GM19468 (cell line): ENCODE results near the gene UST.

Source experiments
- ATAC-seq: cut with Tn5 transposase; IDR thresholded peaks from one replicate; pipeline ENCODE4 v1.9.1; 2021; ENCODE audit warnings: mild to moderate bottlenecking, moderate library complexity, moderate number of reproducible peaks; ENCODE audit not compliant: unreplicated experiment; ENCODE audit errors: extremely low read depth

The UST gene

GRCh38 chr6:148794797-148795196, 48.0 kb downstream of the UST start:
- ATAC-seq: no peak

GRCh38 chr6:148795563-148795962, 48.7 kb downstream of the UST start:
- ATAC-seq: no peak

- no peak for ATAC-seq
These were observed 52.8 kb downstream of the UST start for GRCh38 chr6:148799647-148800046.

- ATAC-seq: no peak
These were observed 53.7 kb downstream of the UST start for GRCh38 chr6:148800536-148800935.

GRCh38 chr6:148803979-148804378, 57.1 kb downstream of the UST start:
- ATAC-seq: no peak

- ATAC-seq: no peak
These were observed 58.9 kb downstream of the UST start for GRCh38 chr6:148805777-148806176.

GRCh38 chr6:148807784-148808183, 61.0 kb downstream of the UST start:
- ATAC-seq: no peak

- no peak for ATAC-seq
These were observed 62.0 kb downstream of the UST start for GRCh38 chr6:148808786-148809304.

GRCh38 chr6:148811459-148811858, 64.6 kb downstream of the UST start:
- no peak for ATAC-seq

- no peak for ATAC-seq
These were observed 67.4 kb downstream of the UST start for GRCh38 chr6:148814082-148814790.

- no peak for ATAC-seq
These were observed 68.0 kb downstream of the UST start for GRCh38 chr6:148814869-148815268.

GRCh38 chr6:148816117-148816516, 69.3 kb downstream of the UST start:
- no peak for ATAC-seq

- no peak for ATAC-seq
These were observed 70.9 kb downstream of the UST start for GRCh38 chr6:148817689-148818088.

- ATAC-seq: no peak
These were observed 72.2 kb downstream of the UST start for GRCh38 chr6:148818939-148819575.

GRCh38 chr6:148819852-148820251, 73.0 kb downstream of the UST start:
- no peak for ATAC-seq

- no peak for ATAC-seq
These were observed 76.0 kb downstream of the UST start for GRCh38 chr6:148822819-148823218.

- ATAC-seq: no peak
These were observed 77.5 kb downstream of the UST start for GRCh38 chr6:148824291-148824690.

GRCh38 chr6:148824960-148825359, 78.1 kb downstream of the UST start:
- ATAC-seq: no peak

GRCh38 chr6:148825492-148825891, 78.7 kb downstream of the UST start:
- no peak for ATAC-seq

GRCh38 chr6:148827416-148828045, 80.7 kb downstream of the UST start:
- no peak for ATAC-seq

GRCh38 chr6:148828047-148828446, 81.2 kb downstream of the UST start:
- ATAC-seq: no peak
